HL-60 (cell line): ENCODE results near the gene FBLN1.

Experiments
- DNase-seq, 2 experiments: peaks; one replicate each; pipeline ENCODE4 v3.0.0-alpha.2; 2010 to 2020; ENCODE audit warnings: low read depth in 1 of 2, low spot score in 1 of 2
- H3K27ac ChIP-seq: fragments of 250-450 bp; sonication (Bioruptor Pico); replicated peaks from 2 replicates; pipeline ENCODE4 v1.5.1; 2020; ENCODE audit warnings: mild to moderate bottlenecking, moderate library complexity
- H3K27me3 ChIP-seq: fragments of 250-450 bp; sonication (Bioruptor Pico); 2 replicates; pipeline ENCODE4 v1.5.1; 2021; ENCODE audit warnings: mild to moderate bottlenecking, moderate library complexity; ENCODE audit not compliant: insufficient read depth, poor library complexity, severe bottlenecking
- H3K4me3 ChIP-seq: replicated peaks from 2 replicates; pipeline ENCODE4 v1.5.1; 2011; ENCODE audit warnings: mild to moderate bottlenecking, control low read depth, low read length; ENCODE audit not compliant: insufficient read depth
- GABPA ChIP-seq: IDR thresholded peaks from 2 replicates; pipeline ENCODE4 v1.6.1; 2012; ENCODE audit warnings: low read depth
- POLR2AphosphoS5 ChIP-seq: IDR thresholded peaks from 2 replicates; pipeline ENCODE4 v1.6.1; 2012; ENCODE audit warnings: low read depth
- SPI1 ChIP-seq: IDR thresholded peaks from 2 replicates; pipeline ENCODE4 v1.6.1; 2012; ENCODE audit warnings: low read depth, mild to moderate bottlenecking, borderline replicate concordance
- TF ChIP-seq, protein P1 (sequence below): IDR thresholded peaks from one replicate; pipeline ENCODE4 v1.5.1; 2011; ENCODE audit warnings: low read length, control low read depth, inconsistent platforms; ENCODE audit not compliant: insufficient read depth
- TF ChIP-seq, protein P2 (sequence below): IDR thresholded peaks from 2 replicates; pipeline ENCODE4 v1.6.1; 2012; ENCODE audit warnings: low read depth; ENCODE audit not compliant: insufficient replicate concordance

FBLN1 gene

DNA sequence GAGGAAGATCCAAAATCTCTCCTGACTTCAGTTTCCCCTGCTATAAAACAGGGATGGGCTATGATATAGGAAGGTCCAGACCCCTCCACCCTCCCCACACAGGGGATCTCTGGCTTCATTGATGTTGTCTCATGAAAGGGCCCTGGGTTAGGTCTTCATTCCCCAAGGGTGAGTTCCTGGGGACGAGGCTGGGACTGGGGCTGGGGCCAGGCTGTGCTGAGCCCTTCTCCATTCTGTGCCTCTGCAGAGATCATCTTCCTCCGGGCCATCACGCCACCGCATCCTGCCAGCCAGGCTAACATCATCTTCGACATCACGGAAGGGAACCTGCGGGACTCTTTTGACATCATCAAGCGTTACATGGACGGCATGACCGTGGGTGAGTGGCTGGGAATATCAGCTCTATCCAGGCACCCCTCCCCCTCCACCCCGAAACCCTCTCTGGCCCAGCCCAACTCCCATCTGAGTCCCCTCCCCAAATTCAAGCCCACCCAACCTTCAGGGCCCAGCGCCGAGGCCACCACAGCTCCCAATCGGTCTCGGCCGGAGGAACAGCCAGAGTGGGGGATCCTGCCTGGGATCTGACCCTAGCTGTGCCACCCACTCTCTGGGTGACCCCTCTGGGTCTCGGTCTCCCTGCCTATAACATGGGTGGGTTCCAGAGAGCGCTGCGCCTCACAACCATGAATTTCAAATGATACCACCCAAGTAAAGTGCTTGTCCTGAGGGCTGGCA, 74.2 kb downstream of the FBLN1 start:
- no peak for DNase-seq
- no peaks in the 10 kb centered on the region for H3K27me3 ChIP-seq
- TF ChIP-seq, protein P1, sequence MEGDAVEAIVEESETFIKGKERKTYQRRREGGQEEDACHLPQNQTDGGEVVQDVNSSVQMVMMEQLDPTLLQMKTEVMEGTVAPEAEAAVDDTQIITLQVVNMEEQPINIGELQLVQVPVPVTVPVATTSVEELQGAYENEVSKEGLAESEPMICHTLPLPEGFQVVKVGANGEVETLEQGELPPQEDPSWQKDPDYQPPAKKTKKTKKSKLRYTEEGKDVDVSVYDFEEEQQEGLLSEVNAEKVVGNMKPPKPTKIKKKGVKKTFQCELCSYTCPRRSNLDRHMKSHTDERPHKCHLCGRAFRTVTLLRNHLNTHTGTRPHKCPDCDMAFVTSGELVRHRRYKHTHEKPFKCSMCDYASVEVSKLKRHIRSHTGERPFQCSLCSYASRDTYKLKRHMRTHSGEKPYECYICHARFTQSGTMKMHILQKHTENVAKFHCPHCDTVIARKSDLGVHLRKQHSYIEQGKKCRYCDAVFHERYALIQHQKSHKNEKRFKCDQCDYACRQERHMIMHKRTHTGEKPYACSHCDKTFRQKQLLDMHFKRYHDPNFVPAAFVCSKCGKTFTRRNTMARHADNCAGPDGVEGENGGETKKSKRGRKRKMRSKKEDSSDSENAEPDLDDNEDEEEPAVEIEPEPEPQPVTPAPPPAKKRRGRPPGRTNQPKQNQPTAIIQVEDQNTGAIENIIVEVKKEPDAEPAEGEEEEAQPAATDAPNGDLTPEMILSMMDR: no peak
- TF ChIP-seq SPI1 (no peak), GABPA (no peak), POLR2AphosphoS5 (no peak)
- TF ChIP-seq, protein P2, sequence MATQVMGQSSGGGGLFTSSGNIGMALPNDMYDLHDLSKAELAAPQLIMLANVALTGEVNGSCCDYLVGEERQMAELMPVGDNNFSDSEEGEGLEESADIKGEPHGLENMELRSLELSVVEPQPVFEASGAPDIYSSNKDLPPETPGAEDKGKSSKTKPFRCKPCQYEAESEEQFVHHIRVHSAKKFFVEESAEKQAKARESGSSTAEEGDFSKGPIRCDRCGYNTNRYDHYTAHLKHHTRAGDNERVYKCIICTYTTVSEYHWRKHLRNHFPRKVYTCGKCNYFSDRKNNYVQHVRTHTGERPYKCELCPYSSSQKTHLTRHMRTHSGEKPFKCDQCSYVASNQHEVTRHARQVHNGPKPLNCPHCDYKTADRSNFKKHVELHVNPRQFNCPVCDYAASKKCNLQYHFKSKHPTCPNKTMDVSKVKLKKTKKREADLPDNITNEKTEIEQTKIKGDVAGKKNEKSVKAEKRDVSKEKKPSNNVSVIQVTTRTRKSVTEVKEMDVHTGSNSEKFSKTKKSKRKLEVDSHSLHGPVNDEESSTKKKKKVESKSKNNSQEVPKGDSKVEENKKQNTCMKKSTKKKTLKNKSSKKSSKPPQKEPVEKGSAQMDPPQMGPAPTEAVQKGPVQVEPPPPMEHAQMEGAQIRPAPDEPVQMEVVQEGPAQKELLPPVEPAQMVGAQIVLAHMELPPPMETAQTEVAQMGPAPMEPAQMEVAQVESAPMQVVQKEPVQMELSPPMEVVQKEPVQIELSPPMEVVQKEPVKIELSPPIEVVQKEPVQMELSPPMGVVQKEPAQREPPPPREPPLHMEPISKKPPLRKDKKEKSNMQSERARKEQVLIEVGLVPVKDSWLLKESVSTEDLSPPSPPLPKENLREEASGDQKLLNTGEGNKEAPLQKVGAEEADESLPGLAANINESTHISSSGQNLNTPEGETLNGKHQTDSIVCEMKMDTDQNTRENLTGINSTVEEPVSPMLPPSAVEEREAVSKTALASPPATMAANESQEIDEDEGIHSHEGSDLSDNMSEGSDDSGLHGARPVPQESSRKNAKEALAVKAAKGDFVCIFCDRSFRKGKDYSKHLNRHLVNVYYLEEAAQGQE: no peak
- no peak overlapping the region for H3K27ac ChIP-seq
- no peak overlapping the region for H3K4me3 ChIP-seq

DNA sequence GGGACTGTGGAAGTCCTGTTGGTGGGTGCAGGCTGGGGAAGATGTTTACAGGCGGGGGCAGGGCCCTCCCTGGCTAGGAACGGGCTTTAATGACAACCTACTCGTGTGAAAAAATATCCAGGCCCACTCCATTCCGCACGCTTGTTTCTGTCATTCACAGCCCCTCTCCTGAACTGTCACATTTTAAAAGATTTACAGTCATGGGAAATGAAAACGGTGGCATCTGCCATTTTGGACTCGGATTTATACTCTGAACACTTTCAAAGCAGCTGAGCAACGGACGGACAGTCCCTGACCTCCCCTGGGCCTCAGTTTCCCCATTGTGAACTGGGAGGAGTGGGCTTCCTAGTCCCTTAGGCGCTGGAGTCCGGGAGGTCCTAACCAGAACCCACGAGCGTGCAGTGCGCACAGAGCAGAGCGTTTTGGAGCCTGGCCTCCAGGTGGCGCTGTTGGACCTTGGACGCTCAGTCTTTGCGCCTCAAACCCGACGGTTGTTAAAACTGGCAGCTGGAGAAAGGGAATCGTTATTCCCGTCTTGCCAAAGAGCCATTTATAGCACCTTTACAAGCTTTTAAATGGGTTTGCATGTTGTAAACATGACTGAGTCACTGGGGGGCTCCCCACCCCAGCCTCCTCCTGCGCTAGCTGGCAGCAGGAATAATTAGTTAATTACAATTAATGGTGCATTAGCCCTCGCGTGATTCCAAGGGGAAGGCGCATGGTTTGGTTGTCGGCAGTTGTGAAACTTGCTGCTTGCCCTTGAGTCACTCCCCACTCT, 75.3 kb downstream of the FBLN1 start:
- TF ChIP-seq, protein P2: no peak
- TF ChIP-seq, protein P1: peak; percentile 97
- TF ChIP-seq GABPA: no peak
- no peak for TF ChIP-seq SPI1
- no peak for TF ChIP-seq POLR2AphosphoS5
- Histone ChIP-seq H3K4me3 (no peak overlapping the region), H3K27ac (no peak overlapping the region), H3K27me3 (no peaks in the 10 kb centered on the region)
- DNase-seq: peak; percentile 67 to 81

DNA sequence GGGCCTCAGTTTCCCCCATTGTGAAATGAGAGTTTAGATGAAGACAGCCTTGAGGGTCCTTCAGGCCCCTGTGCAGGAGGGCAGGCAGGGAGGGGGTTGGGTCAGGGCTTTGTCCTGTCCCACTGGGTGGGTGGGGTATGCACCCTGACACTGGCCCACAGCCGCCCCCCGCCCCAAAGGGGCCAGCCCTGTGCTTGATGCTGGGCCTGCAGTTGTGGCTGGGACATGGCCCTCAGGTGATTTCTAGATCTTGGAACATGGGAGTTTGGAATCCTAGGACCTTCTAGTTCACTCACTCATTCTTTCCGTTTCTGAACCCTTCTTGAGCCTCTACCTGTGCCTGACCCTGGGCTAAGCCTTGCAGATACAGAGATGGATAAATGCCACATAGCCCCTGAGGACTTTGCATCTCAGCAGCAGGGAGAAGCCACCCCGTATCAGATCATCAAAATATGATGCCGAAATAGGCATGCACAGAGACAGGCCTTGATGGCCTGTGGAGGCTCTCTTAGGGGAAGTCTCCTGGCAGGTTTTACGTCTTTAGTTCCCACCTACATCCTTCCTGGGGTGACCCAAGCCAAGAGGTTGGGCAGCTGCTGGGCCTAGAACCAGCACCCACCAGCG, 76.0 kb downstream of the FBLN1 start:
- H3K27me3 ChIP-seq: no peaks in the 10 kb centered on the region
- TF ChIP-seq, protein P1: no peak
- no peak for TF ChIP-seq SPI1
- TF ChIP-seq POLR2AphosphoS5: no peak
- TF ChIP-seq, protein P2: no peak
- no peak for TF ChIP-seq GABPA
- H3K4me3 ChIP-seq: no peak overlapping the region
- DNase-seq: no peak
- no peak overlapping the region for H3K27ac ChIP-seq
